ENCODE data around the gene B3GNT4.

The B3GNT4 gene

GRCh38 chr12:122225683-122226365, 22.3 kb downstream of the B3GNT4 start, which contains the start of gene DIABLO:
DIABLO (minus strand) TSS chr12:122226052; CDS start chr12:122226014, 38 bp downstream.
- no peaks in the 10 kb centered on the region for H3K9me3 ChIP-seq (replicated peaks in 1 of 11)
- H3K4me2 ChIP-seq: peak within 1 kb of the TSS; percentile 92 to 100 (median 96)
- no peak for TF ChIP-seq Cebpa-rat (IDR thresholded peaks at IDR 0.05)
- H3K4me3 ChIP-seq: peak within 1 kb of the TSS; percentile 79 to 96 (median 88)
- peaks cover 42 to 52% (median 48%) of the 10 kb centered on the region in 10 experiments for H3K4me1 ChIP-seq
- H3K36me3 ChIP-seq: peaks cover 42 to 57% (median 50%) of the 10 kb centered on the region in 11 experiments
- no peaks in the 10 kb centered on the region for H3K27me3 ChIP-seq
- H4K20me1 ChIP-seq: peaks cover 34 to 65% (median 56%) of the 10 kb centered on the region in 11 experiments; a peak in 20 of 22 replicates
- peak within 1 kb of the TSS; percentile 83 to 94 (median 89) for H3K9ac ChIP-seq
- peak within 1 kb of the TSS; percentile 71 to 92 (median 88) for H3K27ac ChIP-seq

GRCh38 chr12:122226366-122227125, 23.0 kb downstream of the B3GNT4 start:
- H3K4me2 ChIP-seq: peak overlapping the region; percentile 88 to 100 (median 94)
- H3K36me3 ChIP-seq: peaks cover 42 to 57% (median 50%) of the 10 kb centered on the region in 11 experiments
- H3K9me3 ChIP-seq (replicated peaks in 1 of 11): no peaks in the 10 kb centered on the region
- no peak for TF ChIP-seq Cebpa-rat (IDR thresholded peaks at IDR 0.05)
- peak overlapping the region in 3 of 11 experiments; percentile 9 to 47 (median 27); a peak in 5 of 22 replicates for H3K27ac ChIP-seq
- H3K4me1 ChIP-seq: peaks cover 42 to 52% (median 48%) of the 10 kb centered on the region in 10 experiments
- peak overlapping the region; percentile 32 to 60 (median 50); a peak in 19 of 20 replicates for H3K4me3 ChIP-seq
- peaks cover 27 to 57% (median 49%) of the 10 kb centered on the region in 11 experiments; a peak in 20 of 22 replicates for H4K20me1 ChIP-seq
- no peaks in the 10 kb centered on the region for H3K27me3 ChIP-seq
- peak overlapping the region in 4 of 11 experiments; percentile 28 to 63 (median 43); a peak in 6 of 22 replicates for H3K9ac ChIP-seq

GRCh38 chr12:122227341-122227740, 23.8 kb downstream of the B3GNT4 start:
- H3K9ac ChIP-seq: peak overlapping the region in 8 of 11 experiments; percentile 21 to 72 (median 59); a peak in 13 of 22 replicates
- peaks cover 42 to 52% (median 48%) of the 10 kb centered on the region in 10 experiments for H3K4me1 ChIP-seq
- H3K4me2 ChIP-seq: peak overlapping the region; percentile 88 to 100 (median 94)
- H3K4me3 ChIP-seq: peak overlapping the region in 8 of 10 experiments; percentile 13 to 60 (median 51); a peak in 15 of 20 replicates
- H3K9me3 ChIP-seq (replicated peaks in 1 of 11): no peaks in the 10 kb centered on the region
- H3K27me3 ChIP-seq: no peaks in the 10 kb centered on the region
- H3K36me3 ChIP-seq: peaks cover 42 to 57% (median 50%) of the 10 kb centered on the region in 11 experiments
- peaks cover 22 to 50% (median 42%) of the 10 kb centered on the region in 11 experiments; a peak in 20 of 22 replicates for H4K20me1 ChIP-seq
- H3K27ac ChIP-seq: peak overlapping the region in 6 of 11 experiments; percentile 47 to 71 (median 58); a peak in 11 of 22 replicates
- TF ChIP-seq Cebpa-rat (IDR thresholded peaks at IDR 0.05): peak in 3 of 11 experiments; percentile 35 to 70 (median 46); a peak in 4 of 22 replicates

- no peaks in the 10 kb centered on the region for H3K9me3 ChIP-seq (replicated peaks in 1 of 11)
- peak overlapping the region in 8 of 11 experiments; percentile 17 to 71 (median 56); a peak in 12 of 22 replicates for H3K27ac ChIP-seq
- H4K20me1 ChIP-seq: peaks cover 22 to 42% (median 34%) of the 10 kb centered on the region in 11 experiments; a peak in 20 of 22 replicates
- no peaks in the 10 kb centered on the region for H3K27me3 ChIP-seq
- H3K36me3 ChIP-seq: peaks cover 41 to 57% (median 50%) of the 10 kb centered on the region in 11 experiments
- peak overlapping the region in 8 of 11 experiments; percentile 21 to 72 (median 59); a peak in 16 of 22 replicates for H3K9ac ChIP-seq
- H3K4me3 ChIP-seq: peak overlapping the region in 8 of 10 experiments; percentile 13 to 60 (median 51); a peak in 15 of 20 replicates
- no peak for TF ChIP-seq Cebpa-rat (IDR thresholded peaks at IDR 0.05)
- H3K4me2 ChIP-seq: peak overlapping the region; percentile 88 to 100 (median 94)
- peaks cover 42 to 51% (median 48%) of the 10 kb centered on the region in 10 experiments for H3K4me1 ChIP-seq
These were observed 24.6 kb downstream of the B3GNT4 start for GRCh38 chr12:122228092-122228491.

GRCh38 chr12:122230798-122231197, 27.3 kb downstream of the B3GNT4 start:
- Histone ChIP-seq H3K27me3 (no peaks in the 10 kb centered on the region), H4K20me1 (peaks cover 8 to 23% (median 14%) of the 10 kb centered on the region in 11 experiments; a peak in 19 of 22 replicates), H3K27ac (no peak overlapping the region), H3K4me2 (no peak overlapping the region), H3K4me3 (no peak overlapping the region), H3K9ac (no peak overlapping the region; a peak in 1 of 22 replicates), H3K9me3 (replicated peaks in 1 of 11) (no peaks in the 10 kb centered on the region), H3K4me1 (peaks cover 25 to 30% (median 29%) of the 10 kb centered on the region in 10 experiments), H3K36me3 (peaks cover 52 to 71% (median 62%) of the 10 kb centered on the region in 11 experiments)
- TF ChIP-seq Cebpa-rat (IDR thresholded peaks at IDR 0.05): no peak

- Histone ChIP-seq H4K20me1 (peaks cover 0 to 13% (median 2%) of the 10 kb centered on the region in 11 experiments; a peak in 8 of 22 replicates), H3K27ac (no peak overlapping the region), H3K4me3 (no peak overlapping the region), H3K4me2 (no peak overlapping the region), H3K9me3 (replicated peaks in 1 of 11) (no peaks in the 10 kb centered on the region), H3K9ac (no peak overlapping the region), H3K4me1 (peaks cover 11 to 16% (median 14%) of the 10 kb centered on the region in 10 experiments), H3K27me3 (no peaks in the 10 kb centered on the region), H3K36me3 (peaks cover 63 to 90% (median 76%) of the 10 kb centered on the region in 11 experiments)
- no peak for TF ChIP-seq Cebpa-rat (IDR thresholded peaks at IDR 0.05)
These were observed 29.2 kb downstream of the B3GNT4 start for GRCh38 chr12:122232691-122233090.

- H3K9me3 ChIP-seq (replicated peaks in 1 of 11): no peaks in the 10 kb centered on the region
- no peak for TF ChIP-seq Cebpa-rat (IDR thresholded peaks at IDR 0.05)
- H3K27ac ChIP-seq: no peak overlapping the region
- H4K20me1 ChIP-seq: no peaks in the 10 kb centered on the region; a peak in 1 of 22 replicates
- no peaks in the 10 kb centered on the region for H3K4me1 ChIP-seq
- no peak overlapping the region for H3K4me2 ChIP-seq
- H3K9ac ChIP-seq: no peak overlapping the region
- H3K4me3 ChIP-seq: no peak overlapping the region
- H3K27me3 ChIP-seq: no peaks in the 10 kb centered on the region
- H3K36me3 ChIP-seq: peaks cover 67 to 100% (median 87%) of the 10 kb centered on the region in 11 experiments
These were observed 32.2 kb downstream of the B3GNT4 start for GRCh38 chr12:122235741-122236140.

GRCh38 chr12:122238861-122239260, 35.4 kb downstream of the B3GNT4 start:
- Histone ChIP-seq H3K4me3 (no peak overlapping the region), H3K9me3 (replicated peaks in 1 of 11) (no peaks in the 10 kb centered on the region), H3K9ac (no peak overlapping the region), H3K36me3 (peaks cover 53 to 100% (median 81%) of the 10 kb centered on the region in 11 experiments), H4K20me1 (no peaks in the 10 kb centered on the region), H3K27me3 (no peaks in the 10 kb centered on the region), H3K4me2 (no peak overlapping the region), H3K4me1 (peaks cover 0 to under 1% (median 0%) of the 10 kb centered on the region in 10 experiments; a peak in 2 of 20 replicates), H3K27ac (no peak overlapping the region)
- no peak for TF ChIP-seq Cebpa-rat (IDR thresholded peaks at IDR 0.05)

Measured in BLaER1 treated with 17β-estradiol and CSF1 and Interleukin-3, amounts not matched to agents 10 nM and 100 nM (cell line).